ENCODE results near the gene KRT85. TPM values are rescaled to one million over a fixed set of nuclear protein-coding genes. Genes with fewer than 3 reads are reported as not detected.

The KRT85 gene
- total RNA-seq, 1 donor from 2014 or later: not detected

GRCh38 chr12:52310622-52311284 lies 56.5 kb downstream of the KRT85 start:
- no peak overlapping the region for H3K4me3 ChIP-seq (ENCODE audit: low read depth, low read length)
- DNase-seq (ENCODE audit: low read depth): no peak
- no peak for TF ChIP-seq CTCF (conservative IDR thresholded peaks at IDR 0.05; ENCODE audit: low read depth, low read length)

Other genes starting within 250 kb of the KRT85 start
- gene KRT80, start 175.5 kb downstream of the KRT85 start, total RNA-seq: 18.0 and 32.1 TPM in 2 replicates
- 495 and 768 TPM in 2 replicates for gene KRT7, start 134.2 kb downstream of the KRT85 start, total RNA-seq
- 2.2 and 2.7 TPM in 2 replicates for gene KRT86, start 92.8 kb downstream of the KRT85 start, total RNA-seq
- 80.4 and 178 TPM in 2 replicates for gene KRT81, start 75.9 kb downstream of the KRT85 start, total RNA-seq
- gene KRT83, start 46.1 kb downstream of the KRT85 start, total RNA-seq: not detected in 2 replicates
- gene KRT84, start 18.2 kb upstream of the KRT85 start, total RNA-seq: not detected in 2 replicates
- gene KRT82, start 38.9 kb upstream of the KRT85 start, total RNA-seq: not detected in 2 replicates
- gene KRT75, start 66.9 kb upstream of the KRT85 start, total RNA-seq: not detected in 2 replicates
- gene KRT6B, start 84.7 kb upstream of the KRT85 start, total RNA-seq: not detected in 2 replicates
- gene KRT6C, start 106.3 kb upstream of the KRT85 start, total RNA-seq: not detected in 2 replicates
- gene KRT6A, start 125.8 kb upstream of the KRT85 start, total RNA-seq: 0.29 TPM in 1 of 2 replicates, not detected in the other
- gene KRT5, start 152.9 kb upstream of the KRT85 start, total RNA-seq: not detected in 2 replicates
- gene KRT71, start 185.7 kb upstream of the KRT85 start, total RNA-seq: not detected in 2 replicates
- not detected in 2 replicates for gene KRT74, start 206.4 kb upstream of the KRT85 start, total RNA-seq
- gene KRT72, start 234.0 kb upstream of the KRT85 start, total RNA-seq: not detected in 2 replicates